ENCODE measurements around the gene UNCX. TPM values are rescaled to one million over a fixed set of nuclear protein-coding genes. Genes with fewer than 3 reads are reported as not detected.
"Not testable (repeated sequence)": the region's sequence is repeated elsewhere in the genome, so short reads cannot be mapped to it uniquely, and the experiment has no call there.

UNCX gene
- polyA plus RNA-seq, 4 donors: not detected

- H3K27me3 ChIP-seq (ENCODE audit: control insufficient read depth in 3 of 3, insufficient read depth in 3 of 3, low read length in 3 of 3): peaks cover 0 to 47% (median 14%) of the 10 kb centered on the region in 3 donors
Measured at GRCh38 chr7:1268866-1269265, 36.2 kb downstream of the UNCX start.

GRCh38 chr7:1269336-1269890 is 36.7 kb downstream of the UNCX start:
- H3K27me3 ChIP-seq (ENCODE audit: control insufficient read depth in 3 of 3, insufficient read depth in 3 of 3, low read length in 3 of 3): peaks cover 0 to 41% (median 15%) of the 10 kb centered on the region in 3 donors
- H3K36me3 ChIP-seq (ENCODE audit: control insufficient read depth in 3 of 3, insufficient read depth in 2 of 3, low read depth in 1 of 3, low read length in 3 of 3): no peaks in the 10 kb centered on the region
- DNase-seq (no peak), FAIRE-seq (no peak)
- no peaks in the 10 kb centered on the region for H3K4me1 ChIP-seq (ENCODE audit: control insufficient read depth in 3 of 3, insufficient read depth in 2 of 3, low read depth in 1 of 3, low read length in 2 of 3)
- H3K27ac ChIP-seq (ENCODE audit: low read depth in 1 of 3, low read length in 2 of 3): no peak overlapping the region
- no peak overlapping the region for H3K4me3 ChIP-seq (ENCODE audit: low read depth in 1 of 3, low read length in 3 of 3)
- WGBS, 3 donors: 58 to 65% (median 62%) methylated on average over 29 of the region's 29 CpGs
- H3K9me3 ChIP-seq (ENCODE audit: control insufficient read depth in 2 of 2, insufficient read depth in 1 of 2, low read depth in 1 of 2, low read length in 1 of 2): no peaks in the 10 kb centered on the region

More at GRCh38 chr7:1268866-1269265, 36.2 kb downstream of the UNCX start:
- FAIRE-seq (no peak), DNase-seq (no peak)
- Histone ChIP-seq H3K27ac (ENCODE audit: low read depth in 1 of 3, low read length in 2 of 3) (no peak overlapping the region), H3K4me3 (ENCODE audit: low read depth in 1 of 3, low read length in 3 of 3) (no peak overlapping the region), H3K9me3 (ENCODE audit: control insufficient read depth in 2 of 2, insufficient read depth in 1 of 2, low read depth in 1 of 2, low read length in 1 of 2) (no peaks in the 10 kb centered on the region), H3K36me3 (ENCODE audit: control insufficient read depth in 3 of 3, insufficient read depth in 2 of 3, low read depth in 1 of 3, low read length in 3 of 3) (no peaks in the 10 kb centered on the region), H3K4me1 (ENCODE audit: control insufficient read depth in 3 of 3, insufficient read depth in 2 of 3, low read depth in 1 of 3, low read length in 2 of 3) (no peaks in the 10 kb centered on the region)
- WGBS, 3 donors: 22 to 47% (median 27%) methylated on average over 14 of the region's 14 CpGs

GRCh38 chr7:1270181-1270580 is 37.5 kb downstream of the UNCX start:
- 72 to 82% (median 80%) methylated on average over 11 to 12 of the region's 12 CpGs for WGBS, 3 donors
- H3K36me3 ChIP-seq (ENCODE audit: control insufficient read depth in 3 of 3, insufficient read depth in 2 of 3, low read depth in 1 of 3, low read length in 3 of 3): no peaks in the 10 kb centered on the region
- no peak for DNase-seq
- FAIRE-seq: no peak
- H3K9me3 ChIP-seq (ENCODE audit: control insufficient read depth in 2 of 2, insufficient read depth in 1 of 2, low read depth in 1 of 2, low read length in 1 of 2): no peaks in the 10 kb centered on the region
- no peak overlapping the region for H3K27ac ChIP-seq (ENCODE audit: low read depth in 1 of 3, low read length in 2 of 3)
- H3K4me3 ChIP-seq (ENCODE audit: low read depth in 1 of 3, low read length in 3 of 3): no peak overlapping the region
- H3K4me1 ChIP-seq (ENCODE audit: control insufficient read depth in 3 of 3, insufficient read depth in 2 of 3, low read depth in 1 of 3, low read length in 2 of 3): no peaks in the 10 kb centered on the region
- peaks cover 0 to 36% (median 15%) of the 10 kb centered on the region in 3 donors for H3K27me3 ChIP-seq (ENCODE audit: control insufficient read depth in 3 of 3, insufficient read depth in 3 of 3, low read length in 3 of 3)

GRCh38 chr7:1271046-1271445 is 38.4 kb downstream of the UNCX start:
- DNase-seq (no peak), FAIRE-seq (no peak)
- no peaks in the 10 kb centered on the region for H3K9me3 ChIP-seq (ENCODE audit: control insufficient read depth in 2 of 2, insufficient read depth in 1 of 2, low read depth in 1 of 2, low read length in 1 of 2)
- WGBS, 3 donors: 89 to 95% (median 91%) methylated on average over 14 of the region's 14 CpGs
- no peak overlapping the region for H3K27ac ChIP-seq (ENCODE audit: low read depth in 1 of 3, low read length in 2 of 3)
- no peaks in the 10 kb centered on the region for H3K4me1 ChIP-seq (ENCODE audit: control insufficient read depth in 3 of 3, insufficient read depth in 2 of 3, low read depth in 1 of 3, low read length in 2 of 3)
- H3K36me3 ChIP-seq (ENCODE audit: control insufficient read depth in 3 of 3, insufficient read depth in 2 of 3, low read depth in 1 of 3, low read length in 3 of 3): no peaks in the 10 kb centered on the region
- H3K27me3 ChIP-seq (ENCODE audit: control insufficient read depth in 3 of 3, insufficient read depth in 3 of 3, low read length in 3 of 3): peaks cover 0 to 39% (median 15%) of the 10 kb centered on the region in 3 donors
- no peak overlapping the region for H3K4me3 ChIP-seq (ENCODE audit: low read depth in 1 of 3, low read length in 3 of 3)

- 84 to 88% (median 86%) methylated on average over 8 to 14 of the region's 14 CpGs for WGBS, 3 donors
- Histone ChIP-seq H3K27me3 (ENCODE audit: control insufficient read depth in 3 of 3, insufficient read depth in 3 of 3, low read length in 3 of 3) (peaks cover 0 to 43% (median 13%) of the 10 kb centered on the region in 3 donors), H3K27ac (ENCODE audit: low read depth in 1 of 3, low read length in 2 of 3) (no peak overlapping the region), H3K9me3 (ENCODE audit: control insufficient read depth in 2 of 2, insufficient read depth in 1 of 2, low read depth in 1 of 2, low read length in 1 of 2) (peaks cover 0 to 4% of the 10 kb centered on the region in 2 donors), H3K36me3 (ENCODE audit: control insufficient read depth in 3 of 3, insufficient read depth in 2 of 3, low read depth in 1 of 3, low read length in 3 of 3) (no peaks in the 10 kb centered on the region), H3K4me1 (ENCODE audit: control insufficient read depth in 3 of 3, insufficient read depth in 2 of 3, low read depth in 1 of 3, low read length in 2 of 3) (no peaks in the 10 kb centered on the region), H3K4me3 (ENCODE audit: low read depth in 1 of 3, low read length in 3 of 3) (no peak overlapping the region)
- DNase-seq (no peak), FAIRE-seq (no peak)
Measured at GRCh38 chr7:1271656-1272055, 39.0 kb downstream of the UNCX start.

GRCh38 chr7:1272136-1272535 is 39.5 kb downstream of the UNCX start:
- H3K9me3 ChIP-seq (ENCODE audit: control insufficient read depth in 2 of 2, insufficient read depth in 1 of 2, low read depth in 1 of 2, low read length in 1 of 2); H3K36me3 ChIP-seq (ENCODE audit: control insufficient read depth in 3 of 3, insufficient read depth in 2 of 3, low read depth in 1 of 3, low read length in 3 of 3); DNase-seq; H3K4me1 ChIP-seq (ENCODE audit: control insufficient read depth in 3 of 3, insufficient read depth in 2 of 3, low read depth in 1 of 3, low read length in 2 of 3); H3K27ac ChIP-seq (ENCODE audit: low read depth in 1 of 3, low read length in 2 of 3); H3K4me3 ChIP-seq (ENCODE audit: low read depth in 1 of 3, low read length in 3 of 3): not testable (repeated sequence)
- peaks cover 0 to 40% (median 13%) of the 10 kb centered on the region in 3 donors for H3K27me3 ChIP-seq (ENCODE audit: control insufficient read depth in 3 of 3, insufficient read depth in 3 of 3, low read length in 3 of 3)
- peak; percentile 5 for FAIRE-seq

GRCh38 chr7:1274121-1274875 is 41.6 kb downstream of the UNCX start:
- no peaks in the 10 kb centered on the region for H3K36me3 ChIP-seq (ENCODE audit: control insufficient read depth in 3 of 3, insufficient read depth in 2 of 3, low read depth in 1 of 3, low read length in 3 of 3)
- peaks cover 0 to 30% (median 8%) of the 10 kb centered on the region in 3 donors for H3K27me3 ChIP-seq (ENCODE audit: control insufficient read depth in 3 of 3, insufficient read depth in 3 of 3, low read length in 3 of 3)
- DNase-seq (no peak), FAIRE-seq (no peak)
- H3K9me3 ChIP-seq (ENCODE audit: control insufficient read depth in 2 of 2, insufficient read depth in 1 of 2, low read depth in 1 of 2, low read length in 1 of 2): peaks cover 0 to 8% of the 10 kb centered on the region in 2 donors
- WGBS, 3 donors: 73 to 76% (median 76%) methylated on average over 24 to 30 of the region's 30 CpGs
- H3K4me3 ChIP-seq (ENCODE audit: low read depth in 1 of 3, low read length in 3 of 3): no peak overlapping the region
- H3K27ac ChIP-seq (ENCODE audit: low read depth in 1 of 3, low read length in 2 of 3): no peak overlapping the region
- no peaks in the 10 kb centered on the region for H3K4me1 ChIP-seq (ENCODE audit: control insufficient read depth in 3 of 3, insufficient read depth in 2 of 3, low read depth in 1 of 3, low read length in 2 of 3)

GRCh38 chr7:1274876-1275375 is 42.3 kb downstream of the UNCX start:
- DNase-seq: no peak
- no peak for FAIRE-seq
- H3K4me1 ChIP-seq (ENCODE audit: control insufficient read depth in 3 of 3, insufficient read depth in 2 of 3, low read depth in 1 of 3, low read length in 2 of 3): no peaks in the 10 kb centered on the region
- no peaks in the 10 kb centered on the region for H3K36me3 ChIP-seq (ENCODE audit: control insufficient read depth in 3 of 3, insufficient read depth in 2 of 3, low read depth in 1 of 3, low read length in 3 of 3)
- no peak overlapping the region for H3K4me3 ChIP-seq (ENCODE audit: low read depth in 1 of 3, low read length in 3 of 3)
- peaks cover 0 to 25% (median 7%) of the 10 kb centered on the region in 3 donors for H3K27me3 ChIP-seq (ENCODE audit: control insufficient read depth in 3 of 3, insufficient read depth in 3 of 3, low read length in 3 of 3)
- H3K27ac ChIP-seq (ENCODE audit: low read depth in 1 of 3, low read length in 2 of 3): no peak overlapping the region
- peaks cover 0 to 8% of the 10 kb centered on the region in 2 donors for H3K9me3 ChIP-seq (ENCODE audit: control insufficient read depth in 2 of 2, insufficient read depth in 1 of 2, low read depth in 1 of 2, low read length in 1 of 2)
- 68 to 77% (median 72%) methylated on average over 14 to 18 of the region's 18 CpGs for WGBS, 3 donors
